Endodermal cell (in vitro differentiated cells): ENCODE measurements around the gene STRADB. TPM values are rescaled to one million over a fixed set of nuclear protein-coding genes. Genes with fewer than 3 reads are reported as not detected.
"Not testable (repeated sequence)": the region's sequence is repeated elsewhere in the genome, so short reads cannot be mapped to it uniquely, and the experiment has no call there.

Experiments
- DNase-seq: peaks from one replicate; pipeline ENCODE4 v3.0.0-alpha.2; 2017
- H3K27ac ChIP-seq: 2 replicates; pipeline ENCODE4 v1.5.1; 2013; ENCODE audit warnings: mild to moderate bottlenecking, low read depth, low read length, moderate library complexity
- H3K27me3 ChIP-seq: 2 replicates; pipeline ENCODE4 v1.6.1; 2013; ENCODE audit warnings: mild to moderate bottlenecking, low read length, moderate library complexity; ENCODE audit not compliant: insufficient read depth, control insufficient read depth, poor library complexity, severe bottlenecking
- H3K36me3 ChIP-seq: 2 replicates; pipeline ENCODE4 v1.7.0; 2013; ENCODE audit warnings: mild to moderate bottlenecking, low read length, moderate library complexity; ENCODE audit not compliant: control insufficient read depth, insufficient read depth
- H3K4me1 ChIP-seq: one replicate; pipeline ENCODE4 v1.7.0; 2013; ENCODE audit warnings: low read length; ENCODE audit not compliant: control insufficient read depth, insufficient read depth
- H3K4me3 ChIP-seq: 2 replicates; pipeline ENCODE4 v1.5.1; 2013; ENCODE audit warnings: mild to moderate bottlenecking, low read length, moderate library complexity
- H3K9ac ChIP-seq: 2 replicates; pipeline ENCODE4 v1.6.1; 2013; ENCODE audit warnings: mild to moderate bottlenecking, low read length, moderate library complexity; ENCODE audit not compliant: poor library complexity, severe bottlenecking; ENCODE audit errors: extremely low read depth
- H3K9me3 ChIP-seq: 2 replicates; pipeline ENCODE4 v1.6.1; 2013; ENCODE audit warnings: mild to moderate bottlenecking, low read length, moderate library complexity; ENCODE audit not compliant: control insufficient read depth
- H3K27ac Mint-ChIP-seq: 2 replicates; pipeline ENCODE4 v1.8.0; 2020; ENCODE audit warnings: mixed read lengths
- H3K27me3 Mint-ChIP-seq: 2 replicates; pipeline ENCODE4 v1.8.0; 2021; ENCODE audit warnings: mild to moderate bottlenecking, mixed read lengths; ENCODE audit not compliant: insufficient read depth
- H3K36me3 Mint-ChIP-seq: 2 replicates; pipeline ENCODE4 v1.8.0; 2020; ENCODE audit warnings: low read depth, mixed read lengths
- H3K4me1 Mint-ChIP-seq: 2 replicates; pipeline ENCODE4 v1.8.0; 2020; ENCODE audit warnings: mixed read lengths
- H3K4me3 Mint-ChIP-seq: 2 replicates; pipeline ENCODE4 v1.8.0; 2020; ENCODE audit warnings: mild to moderate bottlenecking, moderate library complexity, mixed read lengths
- H3K9me3 Mint-ChIP-seq: 2 replicates; pipeline ENCODE4 v1.8.0; 2020; ENCODE audit warnings: mild to moderate bottlenecking, mixed read lengths
- CTCF ChIP-seq: fragments of 200-600 bp; sonication (generic); conservative IDR thresholded peaks from 2 replicates; pipeline ENCODE4 v1.5.0; 2021; ENCODE audit warnings: antibody characterized with exemption, mild to moderate bottlenecking
- WGBS, 2 experiments: methylation state at CpG; one replicate each; pipeline versions ENCODE4 v1.1.5 to v1.1.7; 2013; ENCODE audit warnings: missing lambda C conversion rate in 2 of 2, mixed read lengths in 1 of 2; ENCODE audit not compliant: insufficient coverage in 1 of 2, insufficient read length in 1 of 2; 5-methylcytosine and 5-hydroxymethylcytosine counted together
- total RNA-seq, 2 donors: library from RNA; stranded (reverse); fragmentation: NEBNext Ultra II Directional in 1 of 2; extraction: Animal tissue kit (Norgen Biotek cat#: 25700) in 1 of 2; gene quantifications; 2 replicates in 1 of 2; 3 replicates in 1 of 2; pipeline ENCODE4 v1.2.1, GENCODE V29; 2021

STRADB gene
- total RNA-seq, 2 donors from 2014 or later = 39.7 to 50.1 TPM

DNA sequence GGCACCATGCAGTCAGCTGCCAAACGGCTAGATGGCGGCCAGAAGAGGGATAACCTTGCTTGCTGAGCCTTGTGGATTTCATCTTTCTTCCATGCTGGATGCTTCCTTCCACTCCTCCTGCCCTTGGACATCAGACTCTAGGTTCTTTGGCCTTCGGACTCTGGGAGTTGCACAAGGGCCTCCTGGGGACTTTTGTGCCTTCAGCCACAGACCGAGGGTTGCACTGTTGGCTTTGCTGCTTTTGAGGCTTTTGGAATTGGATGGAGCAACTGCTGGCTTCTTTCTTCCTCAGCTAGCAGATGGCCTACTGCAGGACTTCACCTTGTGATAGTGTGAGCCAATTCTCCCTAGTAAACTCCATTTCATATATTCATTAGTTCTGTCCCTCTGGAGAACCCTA, 31.0 kb downstream of the STRADB start:
- Histone ChIP-seq H3K4me1 (no peaks in the 10 kb centered on the region), H3K9ac (no peak overlapping the region), H3K4me3 (no peak overlapping the region), H3K27me3 (no peaks in the 10 kb centered on the region), H3K9me3 (no peaks in the 10 kb centered on the region), H3K36me3 (peaks cover 14% of the 10 kb centered on the region), H3K27ac (no peak overlapping the region)
- Mint-ChIP-seq H3K36me3 (peaks cover 19% of the 10 kb centered on the region), H3K27ac (no peak overlapping the region), H3K4me1 (no peaks in the 10 kb centered on the region), H3K9me3 (no peaks in the 10 kb centered on the region), H3K27me3 (no peaks in the 10 kb centered on the region), H3K4me3 (no peak overlapping the region)
- DNase-seq = no peak
- 93 to 94% methylated on average over 3 to 4 of the region's 4 CpGs for WGBS, 2 experiments
- no peak for TF ChIP-seq CTCF

- DNase-seq = no peak
- Histone ChIP-seq H3K9me3 (no peaks in the 10 kb centered on the region), H3K4me3 (no peak overlapping the region), H3K4me1 (no peaks in the 10 kb centered on the region), H3K36me3 (peaks cover 14% of the 10 kb centered on the region), H3K27ac (no peak overlapping the region), H3K27me3 (no peaks in the 10 kb centered on the region), H3K9ac (no peak overlapping the region)
- WGBS, 2 experiments = 54 to 86% methylated on average over 1 of the region's 1 CpG
- peaks cover 14% of the 10 kb centered on the region for H3K36me3 Mint-ChIP-seq
- H3K27ac Mint-ChIP-seq = no peak overlapping the region
- H3K4me3 Mint-ChIP-seq = no peak overlapping the region
- no peak for TF ChIP-seq CTCF
- no peaks in the 10 kb centered on the region for H3K4me1 Mint-ChIP-seq
- H3K9me3 Mint-ChIP-seq = no peaks in the 10 kb centered on the region
- no peaks in the 10 kb centered on the region for H3K27me3 Mint-ChIP-seq
Measured at GRCh38 chr2:201483342-201483741, 31.8 kb downstream of the STRADB start.

GRCh38 chr2:201483758-201484157, 32.2 kb downstream of the STRADB start:
- not testable (repeated sequence) for H3K4me3 ChIP-seq, H3K27me3 Mint-ChIP-seq, DNase-seq, H3K27ac ChIP-seq, H3K9me3 Mint-ChIP-seq, H3K4me3 Mint-ChIP-seq, H3K27ac Mint-ChIP-seq, H3K27me3 ChIP-seq, H3K4me1 Mint-ChIP-seq, H3K9me3 ChIP-seq, H3K4me1 ChIP-seq, H3K9ac ChIP-seq
- peaks cover 11% of the 10 kb centered on the region for H3K36me3 Mint-ChIP-seq
- peaks cover 13% of the 10 kb centered on the region for H3K36me3 ChIP-seq
- WGBS, 2 experiments = 85% methylated on average over 4 of the region's 4 CpGs; no CpG with 5 or more reads in 1 of the 2 experiments

GRCh38 chr2:201484805-201485204, 33.3 kb downstream of the STRADB start:
- Mint-ChIP-seq H3K27me3 (no peaks in the 10 kb centered on the region), H3K27ac (no peak overlapping the region), H3K4me1 (no peaks in the 10 kb centered on the region), H3K36me3 (peaks cover 11% of the 10 kb centered on the region), H3K9me3 (no peaks in the 10 kb centered on the region), H3K4me3 (no peak overlapping the region)
- no peaks in the 10 kb centered on the region for H3K4me1 ChIP-seq
- DNase-seq = no peak
- WGBS, 2 experiments = 90 to 95% methylated on average over 4 of the region's 4 CpGs
- H3K9ac ChIP-seq = no peak overlapping the region
- TF ChIP-seq CTCF = no peak
- H3K27ac ChIP-seq = no peak overlapping the region
- H3K4me3 ChIP-seq = no peak overlapping the region
- peaks cover 4% of the 10 kb centered on the region for H3K36me3 ChIP-seq
- no peaks in the 10 kb centered on the region for H3K27me3 ChIP-seq
- no peaks in the 10 kb centered on the region for H3K9me3 ChIP-seq
